ENCODE measurements around the gene YWHAQ. TPM values are rescaled to one million over a fixed set of nuclear protein-coding genes. Genes with fewer than 3 reads are reported as not detected.
A peak's percentile ranks its signal among the peaks of the same experiment; 100 is the strongest.

YWHAQ gene
- total RNA-seq, 4 donors from 2014 or later = 141 to 442 (median 227) TPM

GRCh38 chr2:9547262-9547991 lies 83.4 kb downstream of the YWHAQ start:
- Histone ChIP-seq H3K4me3 (no peak overlapping the region), H3K27ac (no peak overlapping the region), H3K27me3 (no peaks in the 10 kb centered on the region), H3K4me1 (peaks cover 27 to 85% (median 38%) of the 10 kb centered on the region in 3 donors), H3K36me3 (peaks cover 0 to 10% (median 0%) of the 10 kb centered on the region in 3 donors), H3K9me3 (no peaks in the 10 kb centered on the region)
- intact Hi-C loops (cut with DNase I) = no loop called here
- DNase-seq = no peak
- WGBS, 2 donors = 74 to 77% methylated on average over 5 of the region's 5 CpGs
- TF ChIP-seq POLR2A (IDR thresholded peaks at IDR 0.05) (no peak), CTCF (IDR thresholded peaks at IDR 0.05) (no peak)

- WGBS, 2 donors = 88 to 91% methylated on average over 5 of the region's 5 CpGs
These were observed 85.3 kb downstream of the YWHAQ start for GRCh38 chr2:9545502-9545901.

GRCh38 chr2:9543557-9543956 lies 87.2 kb downstream of the YWHAQ start:
- H3K9me3 ChIP-seq = no peaks in the 10 kb centered on the region
- DNase-seq = no peak
- 32 to 50% methylated on average over 1 of the region's 1 CpG for WGBS, 2 donors
- no peak for TF ChIP-seq CTCF (IDR thresholded peaks at IDR 0.05)
- no peak for TF ChIP-seq POLR2A (IDR thresholded peaks at IDR 0.05)
- peaks cover 0 to 28% (median 0%) of the 10 kb centered on the region in 3 donors for H3K36me3 ChIP-seq
- no peaks in the 10 kb centered on the region for H3K27me3 ChIP-seq
- H3K4me1 ChIP-seq = peaks cover 7 to 64% (median 19%) of the 10 kb centered on the region in 3 donors
- H3K27ac ChIP-seq = no peak overlapping the region
- no peak overlapping the region for H3K4me3 ChIP-seq
- intact Hi-C loops (cut with DNase I) = no loop called here

More at GRCh38 chr2:9545502-9545901, 85.3 kb downstream of the YWHAQ start:
- Histone ChIP-seq H3K9me3 (no peaks in the 10 kb centered on the region), H3K27me3 (no peaks in the 10 kb centered on the region), H3K4me3 (no peak overlapping the region), H3K4me1 (peaks cover 14 to 65% (median 22%) of the 10 kb centered on the region in 3 donors), H3K36me3 (peaks cover 0 to 28% (median 0%) of the 10 kb centered on the region in 3 donors), H3K27ac (peak overlapping the region in 1 of 4 donors; percentile 22)
- intact Hi-C loops (cut with DNase I) = no loop called here
- no peak for DNase-seq
- TF ChIP-seq CTCF (IDR thresholded peaks at IDR 0.05) (no peak), POLR2A (IDR thresholded peaks at IDR 0.05) (no peak)

- intact Hi-C loops (cut with DNase I) = no loop called here
- H3K27me3 ChIP-seq = no peaks in the 10 kb centered on the region
- WGBS, 2 donors = 61 to 73% methylated on average over 5 of the region's 5 CpGs
- no peak for DNase-seq
- peaks cover 0 to 50% (median 0%) of the 10 kb centered on the region in 3 donors for H3K36me3 ChIP-seq
- TF ChIP-seq POLR2A (IDR thresholded peaks at IDR 0.05) (no peak), CTCF (IDR thresholded peaks at IDR 0.05) (no peak)
- H3K9me3 ChIP-seq = no peaks in the 10 kb centered on the region
- peaks cover 0 to 39% (median 6%) of the 10 kb centered on the region in 3 donors for H3K4me1 ChIP-seq
- H3K4me3 ChIP-seq = no peak overlapping the region
- peak overlapping the region in 2 of 4 donors; percentile 33 to 57 for H3K27ac ChIP-seq
These were observed 91.3 kb downstream of the YWHAQ start for GRCh38 chr2:9539531-9539930.

- no peak for DNase-seq
- intact Hi-C loops (cut with DNase I) = no loop called here
- Histone ChIP-seq H3K36me3 (peaks cover 0 to 59% (median 0%) of the 10 kb centered on the region in 3 donors), H3K9me3 (no peaks in the 10 kb centered on the region), H3K27me3 (no peaks in the 10 kb centered on the region), H3K4me3 (no peak overlapping the region), H3K27ac (peak overlapping the region in 3 of 4 donors; percentile 35 to 57 (median 40)), H3K4me1 (peaks cover 0 to 24% (median 6%) of the 10 kb centered on the region in 3 donors)
- TF ChIP-seq CTCF (IDR thresholded peaks at IDR 0.05) (no peak), POLR2A (IDR thresholded peaks at IDR 0.05) (no peak)
- WGBS, 2 donors = 21 to 36% methylated on average over 2 of the region's 2 CpGs
These were observed 92.7 kb downstream of the YWHAQ start for GRCh38 chr2:9538000-9538507.

Data from esophagus squamous epithelium (tissue), 5 donors.